Activated T-helper 2 cell treated with anti-CD3 and anti-CD28 coated beads, Interferon-gamma antibody, Interleukin-2, Interleukin-4, amounts not matched to agents 10 μg/mL and 5 μg/mL and 100 μg/mL, durations not matched to agents 14 hours and 24 hours and 36 hours (primary cell): ENCODE measurements around the gene TFAP2E. TPM values are rescaled to one million over a fixed set of nuclear protein-coding genes. Genes with fewer than 3 reads are reported as not detected.

Source experiments
- DNase-seq: peaks from one replicate; pipeline ENCODE4 v3.0.0; 2021; ENCODE audit warnings: low spot score
- H3K27ac Mint-ChIP-seq: one replicate; pipeline ENCODE4 v1.8.0; 2021; ENCODE audit warnings: mixed read lengths
- H3K27me3 Mint-ChIP-seq: one replicate; pipeline ENCODE4 v1.8.0; 2021; ENCODE audit warnings: low read depth, mixed read lengths
- H3K36me3 Mint-ChIP-seq: one replicate; pipeline ENCODE4 v1.8.0; 2021; ENCODE audit warnings: low read depth, mixed read lengths
- H3K4me1 Mint-ChIP-seq: one replicate; pipeline ENCODE4 v1.8.0; 2021; ENCODE audit warnings: low read depth, mixed read lengths
- H3K4me3 Mint-ChIP-seq: one replicate; pipeline ENCODE4 v1.8.0; 2021; ENCODE audit warnings: low read depth, mild to moderate bottlenecking, moderate library complexity, mixed read lengths
- H3K9me3 Mint-ChIP-seq: one replicate; pipeline ENCODE4 v1.8.0; 2021; ENCODE audit warnings: mixed read lengths
- intact Hi-C: fragments of 100-400 bp; cut with micrococcal nuclease; formaldehyde crosslinking; loops from one replicate; pipeline ENCODE4 v1.15.1; 2023
- total RNA-seq: library from RNA; stranded (reverse); gene quantifications from 2 replicates; pipeline ENCODE4 v1.2.3, GENCODE V29; 2022

Gene TFAP2E
- total RNA-seq, 1 donor from 2014 or later, result 0.50 TPM

GRCh38 chr1:35544976-35545375, 28.1 kb upstream of the TFAP2E start:
- intact Hi-C loops, result loop anchor here (1.0 to 5.0 kb wide), 2 partner anchors 94 to 353 kb away; partner anchors contain the start of gene SFPQ
- no peak for DNase-seq
- Mint-ChIP-seq H3K9me3 (no peaks in the 10 kb centered on the region), H3K4me3 (no peak overlapping the region), H3K27me3 (no peaks in the 10 kb centered on the region), H3K27ac (no peak overlapping the region), H3K4me1 (peaks cover 25% of the 10 kb centered on the region), H3K36me3 (peaks cover 65% of the 10 kb centered on the region)

- no peak overlapping the region for H3K27ac Mint-ChIP-seq
- H3K4me1 Mint-ChIP-seq, result peaks cover 21% of the 10 kb centered on the region
- no peak overlapping the region for H3K4me3 Mint-ChIP-seq
- DNase-seq, result no peak
- intact Hi-C loops, result no loop called here
- peaks cover 58% of the 10 kb centered on the region for H3K36me3 Mint-ChIP-seq
- H3K27me3 Mint-ChIP-seq, result no peaks in the 10 kb centered on the region
- H3K9me3 Mint-ChIP-seq, result no peaks in the 10 kb centered on the region
Observed at GRCh38 chr1:35546614-35547013, 26.5 kb upstream of the TFAP2E start.

DNA sequence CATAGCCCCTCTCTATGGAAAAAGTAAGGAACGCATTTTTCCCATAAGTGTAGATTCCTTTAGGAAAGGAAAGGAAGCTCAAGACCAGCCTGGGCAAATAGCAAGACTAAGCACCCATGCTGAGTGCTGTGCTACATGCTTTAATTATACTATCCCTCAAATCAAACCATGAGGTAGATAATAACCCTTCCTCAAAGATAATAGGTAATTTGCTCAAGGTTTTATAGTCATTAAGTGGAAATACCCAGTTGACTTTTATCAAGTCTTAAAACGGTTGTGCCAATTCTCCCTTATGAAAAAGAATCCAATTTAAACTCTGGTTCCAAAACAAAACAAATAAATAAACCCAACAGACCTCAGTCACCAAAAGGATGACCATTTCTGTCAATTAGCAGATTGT, 19.3 kb upstream of the TFAP2E start:
- Mint-ChIP-seq H3K4me1 (peaks cover 39% of the 10 kb centered on the region), H3K27ac (no peak overlapping the region), H3K9me3 (no peaks in the 10 kb centered on the region), H3K27me3 (no peaks in the 10 kb centered on the region), H3K36me3 (peaks cover 44% of the 10 kb centered on the region), H3K4me3 (no peak overlapping the region)
- intact Hi-C loops, result no loop called here
- DNase-seq, result no peak

DNA sequence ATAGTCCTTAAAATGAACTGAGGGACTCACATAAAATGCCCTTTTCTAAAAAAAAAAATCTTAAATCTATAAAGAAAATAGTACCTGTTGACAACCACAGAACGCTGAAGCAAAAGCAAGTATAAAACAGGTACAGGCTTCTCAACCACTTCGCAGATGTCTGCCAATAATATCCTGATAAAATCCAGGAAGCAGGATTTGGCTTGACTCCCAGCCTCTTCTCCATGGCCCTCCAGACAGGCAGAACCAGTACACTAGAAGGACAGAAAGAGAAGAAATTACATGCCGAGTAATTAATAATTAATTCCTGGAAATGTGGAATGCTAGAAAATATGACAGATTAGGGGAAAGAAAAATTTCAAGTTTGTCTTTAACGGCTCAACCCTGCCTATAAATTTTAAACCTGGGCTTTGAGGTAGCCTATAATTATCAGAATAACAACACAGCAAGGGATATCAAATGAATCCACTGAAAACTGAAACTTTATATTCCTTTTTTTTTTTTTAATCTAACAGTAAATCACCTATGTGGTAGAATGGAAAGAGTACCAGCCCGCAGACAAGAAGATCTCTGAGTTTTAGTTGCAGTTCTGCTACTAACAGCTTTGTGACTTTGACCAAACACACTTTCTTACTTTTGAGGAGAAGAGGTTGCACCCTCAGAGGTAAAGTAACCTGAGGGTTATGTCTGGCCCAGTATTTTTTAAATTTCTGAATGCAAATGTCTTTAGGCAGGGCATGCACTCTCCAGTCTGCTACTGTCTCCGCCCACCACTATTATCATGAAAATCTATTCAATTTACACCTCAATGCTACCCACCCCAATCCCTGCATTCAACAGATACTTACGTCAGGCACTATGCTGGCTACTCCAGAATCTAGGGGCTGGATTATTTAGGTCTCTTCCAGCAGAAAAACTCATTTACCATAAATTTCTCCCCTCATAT, 18.6 kb upstream of the TFAP2E start:
- intact Hi-C loops, result no loop called here
- Mint-ChIP-seq H3K4me3 (no peak overlapping the region), H3K9me3 (no peaks in the 10 kb centered on the region), H3K27ac (no peak overlapping the region), H3K36me3 (peaks cover 39% of the 10 kb centered on the region), H3K27me3 (no peaks in the 10 kb centered on the region), H3K4me1 (peaks cover 41% of the 10 kb centered on the region)
- no peak for DNase-seq

GRCh38 chr1:35555212-35555584, 17.9 kb upstream of the TFAP2E start:
- peaks cover 38% of the 10 kb centered on the region for H3K4me1 Mint-ChIP-seq
- intact Hi-C loops, result no loop called here
- no peaks in the 10 kb centered on the region for H3K27me3 Mint-ChIP-seq
- H3K9me3 Mint-ChIP-seq, result no peaks in the 10 kb centered on the region
- no peak for DNase-seq
- peak overlapping the region; percentile 96 for H3K4me3 Mint-ChIP-seq
- peak overlapping the region; percentile 38 for H3K27ac Mint-ChIP-seq
- peaks cover 33% of the 10 kb centered on the region for H3K36me3 Mint-ChIP-seq

DNA sequence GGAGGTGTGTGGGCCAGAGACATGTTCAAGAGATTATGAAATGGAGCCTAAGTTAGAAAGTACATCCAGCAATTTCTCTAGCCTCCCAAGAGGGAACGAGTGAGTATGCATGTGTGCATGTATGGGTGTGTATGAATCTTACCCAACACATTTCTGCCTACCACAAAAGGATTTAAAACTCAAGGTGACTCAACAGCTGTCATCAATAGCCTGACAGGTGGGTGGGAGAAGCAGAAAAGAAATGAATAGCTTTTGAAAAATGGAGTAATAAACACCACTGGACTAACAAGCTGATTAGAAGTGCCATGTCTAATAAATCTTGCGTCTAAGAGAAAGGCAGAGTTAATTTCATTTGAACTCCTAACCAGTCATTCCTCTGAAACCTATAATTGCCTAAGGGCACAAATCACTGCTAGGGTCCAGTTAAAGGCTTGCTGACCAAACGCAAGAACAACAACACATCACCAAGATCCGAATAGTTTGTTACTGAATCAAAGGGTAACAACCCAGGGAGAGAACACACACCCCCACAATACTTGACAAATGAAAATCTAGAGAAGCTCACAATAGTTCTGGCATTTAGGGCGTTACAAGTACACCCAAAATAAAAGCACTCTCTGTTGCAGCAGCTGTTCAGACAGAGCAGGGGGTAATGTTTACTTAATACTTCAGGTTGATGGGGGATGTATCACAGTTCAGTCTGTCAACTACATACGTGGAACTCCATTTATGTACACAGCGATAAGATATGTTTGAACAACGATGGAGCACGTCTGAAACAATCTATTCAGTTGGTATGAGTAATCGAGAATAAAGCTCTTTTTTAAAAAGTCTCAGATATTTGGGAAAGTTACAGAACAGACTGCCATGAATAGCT, 17.3 kb upstream of the TFAP2E start:
- H3K36me3 Mint-ChIP-seq, result peaks cover 31% of the 10 kb centered on the region
- peak overlapping the region; percentile 96 for H3K4me3 Mint-ChIP-seq
- DNase-seq, result no peak
- intact Hi-C loops, result loop anchor here (2.0 kb wide), 2 partner anchors 17 to 363 kb away; partner anchors contain the start of gene SFPQ
- H3K27ac Mint-ChIP-seq, result peak overlapping the region; percentile 76
- no peaks in the 10 kb centered on the region for H3K27me3 Mint-ChIP-seq
- no peaks in the 10 kb centered on the region for H3K9me3 Mint-ChIP-seq
- H3K4me1 Mint-ChIP-seq, result peaks cover 38% of the 10 kb centered on the region

GRCh38 chr1:35556484-35557117, 16.5 kb upstream of the TFAP2E start:
- intact Hi-C loops, result loop anchor here (1.0 to 2.0 kb wide), 3 partner anchors 18 to 364 kb away; partner anchors contain the start of gene SFPQ
- H3K9me3 Mint-ChIP-seq, result no peaks in the 10 kb centered on the region
- peaks cover 41% of the 10 kb centered on the region for H3K4me1 Mint-ChIP-seq
- peaks cover 28% of the 10 kb centered on the region for H3K36me3 Mint-ChIP-seq
- no peak for DNase-seq
- peak overlapping the region; percentile 96 for H3K4me3 Mint-ChIP-seq
- no peaks in the 10 kb centered on the region for H3K27me3 Mint-ChIP-seq
- H3K27ac Mint-ChIP-seq, result peak overlapping the region; percentile 76

- no peaks in the 10 kb centered on the region for H3K9me3 Mint-ChIP-seq
- no peaks in the 10 kb centered on the region for H3K27me3 Mint-ChIP-seq
- H3K4me1 Mint-ChIP-seq, result peaks cover 40% of the 10 kb centered on the region
- peaks cover 23% of the 10 kb centered on the region for H3K36me3 Mint-ChIP-seq
- H3K27ac Mint-ChIP-seq, result peak within 1 kb of the TSS; percentile 96
- H3K4me3 Mint-ChIP-seq, result peak within 1 kb of the TSS; percentile 96
- DNase-seq, result peak; percentile 28
- intact Hi-C loops, result loop anchor here (1.0 to 2.0 kb wide), 3 partner anchors 18 to 364 kb away; partner anchors contain the start of gene SFPQ
Observed at GRCh38 chr1:35557118-35557610, 15.9 kb upstream of the TFAP2E start, which contains the start of gene KIAA0319L. KIAA0319L (minus strand) TSS chr1:35557403; CDS start chr1:35554491, 2,912 bp downstream.

- no peaks in the 10 kb centered on the region for H3K27me3 Mint-ChIP-seq
- DNase-seq, result peak; percentile 95
- peak within 1 kb of the TSS; percentile 96 for H3K27ac Mint-ChIP-seq
- intact Hi-C loops, result loop anchor here (1.0 to 2.0 kb wide), 3 partner anchors 19 to 365 kb away; partner anchors contain the start of gene SFPQ
- no peaks in the 10 kb centered on the region for H3K9me3 Mint-ChIP-seq
- peak within 1 kb of the TSS; percentile 96 for H3K4me3 Mint-ChIP-seq
- H3K36me3 Mint-ChIP-seq, result peaks cover 22% of the 10 kb centered on the region
- peaks cover 40% of the 10 kb centered on the region for H3K4me1 Mint-ChIP-seq
Observed at GRCh38 chr1:35557611-35558373, 15.3 kb upstream of the TFAP2E start, which contains the start of gene NCDN. NCDN (plus strand) TSS chr1:35557799; CDS start chr1:35558191, 392 bp downstream.

DNA sequence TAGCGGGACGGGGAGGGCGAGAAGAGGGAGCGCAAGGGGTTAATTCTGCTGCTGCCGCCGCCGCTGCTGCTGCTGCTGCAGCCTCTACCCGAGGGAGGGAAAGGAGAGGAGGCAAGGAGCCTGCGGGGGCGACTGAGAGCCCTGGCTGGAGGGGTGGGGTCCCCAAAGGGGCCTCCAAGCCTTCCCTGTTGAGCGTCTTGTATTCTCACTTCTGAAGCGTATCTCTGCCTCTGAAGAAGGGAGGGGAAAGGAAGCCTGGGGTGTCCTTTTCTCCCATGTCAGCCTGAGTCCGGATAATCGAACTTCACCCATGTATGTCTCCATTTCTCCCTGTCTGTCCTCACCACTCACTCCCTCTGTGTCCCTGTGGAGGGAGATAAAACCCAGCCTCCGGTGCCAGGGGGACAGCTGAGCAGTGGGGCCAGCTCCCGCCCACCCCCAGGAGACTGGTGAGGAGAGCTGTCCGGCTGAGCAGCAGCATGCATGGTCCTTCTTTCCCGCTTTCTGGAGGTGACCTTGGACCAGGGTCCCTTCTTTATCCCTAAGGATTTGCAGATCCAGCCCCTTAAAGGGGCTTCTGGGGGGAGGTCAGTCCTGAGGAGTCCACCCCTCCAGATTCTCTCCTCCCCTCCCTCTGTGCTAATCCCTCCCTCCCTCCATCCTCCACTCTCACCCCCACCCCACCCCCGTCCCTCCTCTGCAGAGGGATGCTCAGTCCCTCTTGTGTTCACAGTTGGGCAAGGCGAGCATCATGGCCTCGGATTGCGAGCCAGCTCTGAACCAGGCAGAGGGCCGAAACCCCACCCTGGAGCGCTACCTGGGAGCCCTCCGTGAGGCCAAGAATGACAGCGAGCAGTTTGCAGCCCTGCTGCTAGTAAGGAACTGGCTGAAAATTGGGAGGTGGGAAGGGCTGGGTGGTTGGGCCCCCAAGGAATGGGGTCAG, 14.5 kb upstream of the TFAP2E start:
- H3K27ac Mint-ChIP-seq, result peak overlapping the region; percentile 96
- no peaks in the 10 kb centered on the region for H3K9me3 Mint-ChIP-seq
- no peak for DNase-seq
- H3K36me3 Mint-ChIP-seq, result peaks cover 21% of the 10 kb centered on the region
- intact Hi-C loops, result no loop called here
- H3K27me3 Mint-ChIP-seq, result no peaks in the 10 kb centered on the region
- H3K4me1 Mint-ChIP-seq, result peaks cover 44% of the 10 kb centered on the region
- peak overlapping the region; percentile 96 for H3K4me3 Mint-ChIP-seq
